MM.1S (cell line): ENCODE measurements around the gene RNF180.

Source experiments
- DNase-seq: peaks from one replicate; pipeline ENCODE4 v3.0.0-alpha.2; 2015
- H2AFZ ChIP-seq: fragments of 300-600 bp; sonication (generic); 2 replicates; pipeline ENCODE4 v1.6.0; 2016; ENCODE audit warnings: antibody characterized with exemption, low read length
- H3F3A ChIP-seq: fragments of 300-600 bp; sonication (generic); 2 replicates; pipeline ENCODE4 v1.6.1; 2016; ENCODE audit warnings: mild to moderate bottlenecking, antibody characterized with exemption, low read length, moderate library complexity, mixed read lengths; ENCODE audit not compliant: insufficient read depth
- H3K27ac ChIP-seq: fragments of 300-600 bp; sonication (generic); 2 replicates; pipeline ENCODE4 v1.5.1; 2016; ENCODE audit warnings: mild to moderate bottlenecking, low read length
- H3K27me3 ChIP-seq: fragments of 300-600 bp; sonication (generic); replicated peaks from 2 replicates; pipeline ENCODE4 v1.6.0; 2016; ENCODE audit warnings: low read length; ENCODE audit not compliant: insufficient read depth
- H3K36me3 ChIP-seq: fragments of 300-600 bp; sonication (generic); replicated peaks from 2 replicates; pipeline ENCODE4 v1.6.1; 2016; ENCODE audit warnings: mild to moderate bottlenecking, low read length, mixed read lengths; ENCODE audit not compliant: insufficient read depth
- H3K4me1 ChIP-seq: fragments of 300-600 bp; sonication (generic); 2 replicates; pipeline ENCODE4 v1.6.1; 2016; ENCODE audit warnings: low read length, mixed read lengths
- H3K4me2 ChIP-seq: fragments of 300-600 bp; sonication (generic); 2 replicates; pipeline ENCODE4 v1.6.0; 2016; ENCODE audit warnings: low read depth, low read length
- H3K4me3 ChIP-seq: fragments of 300-600 bp; sonication (generic); 2 replicates; pipeline ENCODE4 v1.5.1; 2016; ENCODE audit warnings: low read length, mixed read lengths
- H3K79me2 ChIP-seq: fragments of 300-600 bp; sonication (generic); 2 replicates; pipeline ENCODE4 v1.6.1; 2016; ENCODE audit warnings: mixed run types, low read length, mixed read lengths
- H3K9ac ChIP-seq: fragments of 300-600 bp; sonication (generic); 2 replicates; pipeline ENCODE4 v1.6.1; 2016; ENCODE audit warnings: low read length, mixed read lengths
- H3K9me2 ChIP-seq: fragments of 300-600 bp; sonication (generic); replicated peaks from 2 replicates; pipeline ENCODE4 v1.6.1; 2016; ENCODE audit warnings: mild to moderate bottlenecking, low read length, mixed read lengths; ENCODE audit not compliant: insufficient read depth
- H3K9me3 ChIP-seq: fragments of 300-600 bp; sonication (generic); replicated peaks from 2 replicates; pipeline ENCODE4 v1.6.1; 2016; ENCODE audit warnings: mild to moderate bottlenecking, low read length, mixed read lengths; ENCODE audit not compliant: insufficient read depth
- H4K20me1 ChIP-seq: fragments of 300-600 bp; sonication (generic); 2 replicates; pipeline ENCODE4 v1.6.1; 2016; ENCODE audit warnings: mild to moderate bottlenecking, low read length, moderate library complexity, mixed read lengths; ENCODE audit not compliant: insufficient read depth
- EZH2 ChIP-seq: fragments of 300-600 bp; sonication (generic); optimal IDR thresholded peaks from 2 replicates; pipeline ENCODE3; 2017; ENCODE audit warnings: low read depth, mild to moderate bottlenecking, antibody characterized with exemption, low read length, mixed read lengths
- EZH2phosphoT487 ChIP-seq: fragments of 300-600 bp; sonication (generic); IDR thresholded peaks from 2 replicates; pipeline ENCODE4 v1.6.1; 2018; ENCODE audit warnings: antibody characterized with exemption, low read length
- TF ChIP-seq, protein P1 (sequence below): fragments of 300-600 bp; sonication (generic); IDR thresholded peaks from 2 replicates; pipeline ENCODE4 v1.5.1; 2016; ENCODE audit warnings: antibody characterized with exemption, low read length, mixed read lengths

RNF180 gene

DNA sequence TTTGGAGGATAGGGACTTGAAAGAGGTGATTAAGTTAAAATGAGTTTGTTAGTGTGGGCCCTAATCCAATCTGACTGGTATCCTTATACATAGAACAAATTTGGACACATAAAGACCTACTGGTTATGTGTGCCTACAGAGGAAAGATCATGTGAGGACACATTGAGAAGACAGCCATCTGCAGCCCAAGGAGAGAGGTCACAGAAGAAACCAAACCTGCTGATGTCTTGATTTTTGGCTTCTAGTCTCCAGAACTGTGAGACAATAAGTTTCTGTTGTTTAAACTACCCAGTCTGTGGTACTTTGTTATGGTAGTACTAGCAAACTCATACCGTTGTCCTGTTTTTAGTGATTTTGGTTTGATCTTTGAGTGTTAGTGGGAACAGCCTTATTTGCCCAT is 18.3 kb downstream of the RNF180 start:
- H3K36me3 ChIP-seq = no peaks in the 10 kb centered on the region
- no peak for TF ChIP-seq EZH2phosphoT487
- no peak for TF ChIP-seq EZH2
- TF ChIP-seq, protein P1, sequence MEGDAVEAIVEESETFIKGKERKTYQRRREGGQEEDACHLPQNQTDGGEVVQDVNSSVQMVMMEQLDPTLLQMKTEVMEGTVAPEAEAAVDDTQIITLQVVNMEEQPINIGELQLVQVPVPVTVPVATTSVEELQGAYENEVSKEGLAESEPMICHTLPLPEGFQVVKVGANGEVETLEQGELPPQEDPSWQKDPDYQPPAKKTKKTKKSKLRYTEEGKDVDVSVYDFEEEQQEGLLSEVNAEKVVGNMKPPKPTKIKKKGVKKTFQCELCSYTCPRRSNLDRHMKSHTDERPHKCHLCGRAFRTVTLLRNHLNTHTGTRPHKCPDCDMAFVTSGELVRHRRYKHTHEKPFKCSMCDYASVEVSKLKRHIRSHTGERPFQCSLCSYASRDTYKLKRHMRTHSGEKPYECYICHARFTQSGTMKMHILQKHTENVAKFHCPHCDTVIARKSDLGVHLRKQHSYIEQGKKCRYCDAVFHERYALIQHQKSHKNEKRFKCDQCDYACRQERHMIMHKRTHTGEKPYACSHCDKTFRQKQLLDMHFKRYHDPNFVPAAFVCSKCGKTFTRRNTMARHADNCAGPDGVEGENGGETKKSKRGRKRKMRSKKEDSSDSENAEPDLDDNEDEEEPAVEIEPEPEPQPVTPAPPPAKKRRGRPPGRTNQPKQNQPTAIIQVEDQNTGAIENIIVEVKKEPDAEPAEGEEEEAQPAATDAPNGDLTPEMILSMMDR = no peak
- no peaks in the 10 kb centered on the region for H3K9me2 ChIP-seq
- no peaks in the 10 kb centered on the region for H3K27me3 ChIP-seq
- H3K27ac ChIP-seq = peak overlapping the region; percentile 68
- H3K4me1 ChIP-seq = peaks cover 35% of the 10 kb centered on the region
- no peak overlapping the region for H2AFZ ChIP-seq
- H3K9ac ChIP-seq = no peak overlapping the region; the same call in 1 of the 2 replicates
- peak; percentile 82 for DNase-seq
- H3K9me3 ChIP-seq = no peaks in the 10 kb centered on the region
- 0 out of 2 replicates have a peak overlapping the region, but pooled peaks have one; percentile 4 for H3K4me3 ChIP-seq
- H3F3A ChIP-seq = peaks cover 13% of the 10 kb centered on the region
- peak overlapping the region; percentile 84 for H3K4me2 ChIP-seq
- H3K79me2 ChIP-seq = no peaks in the 10 kb centered on the region
- no peaks in the 10 kb centered on the region for H4K20me1 ChIP-seq

DNA sequence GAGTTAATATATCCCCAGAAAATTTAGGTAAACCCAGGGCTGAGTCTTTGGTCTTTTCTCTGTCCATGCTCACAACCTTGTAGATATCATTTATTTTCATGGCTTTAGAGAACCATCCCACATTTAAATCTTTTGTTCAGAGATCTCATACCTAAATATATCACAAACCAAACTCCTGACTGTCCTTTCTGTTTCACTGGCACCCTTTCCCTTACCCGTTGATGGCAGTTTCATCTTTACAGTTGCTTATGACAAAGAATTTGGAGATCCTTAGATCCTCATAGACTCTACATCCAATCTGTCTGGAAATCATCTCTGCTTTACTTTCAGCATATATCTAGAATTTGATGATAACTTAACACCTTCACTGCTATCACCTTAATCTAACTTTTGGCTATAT is 19.2 kb downstream of the RNF180 start:
- DNase-seq = peak; percentile 49
- Histone ChIP-seq H3K4me3 (peak overlapping the region; percentile 4), H3K27me3 (no peaks in the 10 kb centered on the region), H3K4me1 (peaks cover 35% of the 10 kb centered on the region), H2AFZ (0 out of 2 replicates have a peak overlapping the region, but pooled peaks have one; percentile 1), H3K79me2 (no peaks in the 10 kb centered on the region), H3K4me2 (peak overlapping the region; percentile 84), H4K20me1 (no peaks in the 10 kb centered on the region), H3K27ac (peak overlapping the region; percentile 68), H3K36me3 (no peaks in the 10 kb centered on the region), H3F3A (peaks cover 13% of the 10 kb centered on the region), H3K9ac (no peak overlapping the region; the same call in 1 of the 2 replicates), H3K9me2 (no peaks in the 10 kb centered on the region), H3K9me3 (no peaks in the 10 kb centered on the region)
- TF ChIP-seq, protein P1 = no peak
- TF ChIP-seq EZH2 (no peak), EZH2phosphoT487 (no peak)

DNA sequence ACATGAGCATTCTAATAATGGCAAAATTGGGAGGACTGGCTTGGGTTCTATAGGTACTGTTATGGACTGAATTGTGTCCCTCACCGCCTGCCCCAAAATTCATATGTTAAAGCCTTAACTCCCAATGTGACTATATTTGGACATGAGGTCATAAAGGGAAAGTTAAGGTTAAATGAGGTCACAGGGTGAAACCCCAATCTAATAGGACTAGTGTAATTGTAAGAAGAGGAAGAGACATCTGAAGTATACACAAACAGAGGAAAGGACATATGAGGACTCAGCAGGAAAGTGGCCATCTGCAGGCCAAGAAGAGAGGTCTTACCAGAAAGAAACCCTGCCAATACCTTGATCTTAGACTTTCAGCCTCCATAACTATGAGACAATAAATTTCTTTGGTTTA is 23.1 kb downstream of the RNF180 start:
- no peaks in the 10 kb centered on the region for H4K20me1 ChIP-seq
- no peaks in the 10 kb centered on the region for H3K27me3 ChIP-seq
- no peak overlapping the region for H3K4me3 ChIP-seq
- no peaks in the 10 kb centered on the region for H3K79me2 ChIP-seq
- peaks cover 10% of the 10 kb centered on the region for H3F3A ChIP-seq
- no peaks in the 10 kb centered on the region for H3K9me3 ChIP-seq
- peaks cover 21% of the 10 kb centered on the region for H3K4me1 ChIP-seq
- H3K9me2 ChIP-seq = no peaks in the 10 kb centered on the region
- no peak overlapping the region for H3K27ac ChIP-seq
- H3K9ac ChIP-seq = no peak overlapping the region
- H3K4me2 ChIP-seq = no peak overlapping the region
- H2AFZ ChIP-seq = no peak overlapping the region
- DNase-seq = no peak
- TF ChIP-seq EZH2 (no peak), EZH2phosphoT487 (no peak)
- TF ChIP-seq, protein P1 = no peak
- H3K36me3 ChIP-seq = no peaks in the 10 kb centered on the region
